HUDEP-2 (cell line): Measurements from ENCODE around the gene LMO1.

Experiments
- DNase-seq, 76 experiments: peaks; one replicate each; lab custom pipeline; 2025; ENCODE audit not compliant: unreplicated experiment in 76 of 76; lab: John Stamatoyannopoulos, UW

LMO1 gene

DNA sequence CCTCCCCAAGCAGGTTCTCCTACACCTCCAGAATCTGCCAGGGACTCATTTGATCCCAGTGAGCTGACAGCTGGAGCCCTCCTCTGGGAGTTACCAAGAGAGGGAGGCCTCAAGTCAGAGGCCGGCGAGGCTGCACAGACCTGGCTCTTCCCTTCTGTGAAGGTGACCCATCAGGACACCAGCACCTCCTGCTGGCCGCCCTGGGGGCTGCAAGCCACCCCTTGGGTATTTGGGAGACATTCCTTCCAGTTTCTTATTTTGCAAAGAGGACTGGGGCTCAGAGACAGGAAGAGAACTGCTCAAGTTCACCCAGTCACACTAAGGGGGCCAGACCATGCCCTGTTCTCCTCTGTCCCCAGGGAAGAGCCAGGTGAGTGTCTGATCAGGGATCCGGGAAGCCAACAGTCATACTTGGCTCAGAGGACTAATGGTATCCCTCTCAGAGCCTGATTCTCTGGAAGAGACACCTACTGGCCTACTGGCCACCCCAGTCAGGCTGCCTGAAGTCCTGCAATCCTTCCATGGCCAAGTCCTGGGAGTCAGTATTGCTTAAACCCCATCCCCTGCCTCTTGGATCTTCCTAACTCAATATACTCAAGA lies 54.4 kb downstream of the LMO1 start:
- peak in 68 of 76 experiments; percentile 5 to 80 (median 62) for DNase-seq

DNA sequence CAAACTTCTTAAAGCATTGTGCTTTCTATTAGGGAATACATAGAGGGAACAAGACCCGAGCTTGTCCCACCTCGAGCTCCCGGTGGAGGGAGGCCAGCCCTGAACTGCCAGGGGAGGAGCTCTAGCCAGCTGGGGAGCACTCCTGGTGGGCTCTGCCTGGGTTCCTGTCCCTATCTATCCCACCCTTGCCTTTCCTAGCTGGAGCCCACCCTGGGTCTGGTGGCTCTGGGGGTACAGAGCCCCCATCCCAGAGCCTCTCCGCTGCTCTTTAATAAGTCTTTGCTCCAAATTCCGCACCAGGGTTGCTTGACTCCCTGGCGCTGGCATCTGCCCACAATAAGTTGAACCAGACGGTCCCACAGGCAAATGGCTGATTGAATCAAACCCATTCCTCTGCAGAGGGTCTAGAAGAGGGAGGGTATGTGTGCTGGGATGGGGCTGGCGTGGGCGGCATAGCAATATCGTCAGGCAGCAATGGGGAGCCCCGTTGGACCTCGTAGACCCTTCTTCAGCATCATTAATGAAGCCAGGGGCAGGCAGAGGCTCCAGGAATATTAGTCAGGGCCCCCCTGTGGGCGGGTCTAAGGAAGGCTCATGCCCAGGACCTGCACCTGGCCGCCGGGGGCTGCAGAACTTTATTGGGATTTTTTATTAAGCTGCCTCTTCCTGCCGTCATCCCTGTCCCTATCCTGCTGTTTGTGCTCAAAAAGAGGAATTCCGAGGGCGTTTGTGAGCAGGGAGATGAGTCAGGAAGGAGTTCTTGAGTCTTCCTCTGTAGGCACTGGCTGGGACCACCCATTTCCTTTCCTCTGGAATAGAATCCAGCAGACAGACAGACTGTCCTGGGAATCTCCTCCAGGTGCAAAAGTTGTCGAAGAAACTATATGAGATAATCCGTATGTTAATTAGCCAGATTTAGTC lies 56.3 kb downstream of the LMO1 start:
- DNase-seq = peak in 5 of 76 experiments; percentile 36 to 66 (median 48)

DNA sequence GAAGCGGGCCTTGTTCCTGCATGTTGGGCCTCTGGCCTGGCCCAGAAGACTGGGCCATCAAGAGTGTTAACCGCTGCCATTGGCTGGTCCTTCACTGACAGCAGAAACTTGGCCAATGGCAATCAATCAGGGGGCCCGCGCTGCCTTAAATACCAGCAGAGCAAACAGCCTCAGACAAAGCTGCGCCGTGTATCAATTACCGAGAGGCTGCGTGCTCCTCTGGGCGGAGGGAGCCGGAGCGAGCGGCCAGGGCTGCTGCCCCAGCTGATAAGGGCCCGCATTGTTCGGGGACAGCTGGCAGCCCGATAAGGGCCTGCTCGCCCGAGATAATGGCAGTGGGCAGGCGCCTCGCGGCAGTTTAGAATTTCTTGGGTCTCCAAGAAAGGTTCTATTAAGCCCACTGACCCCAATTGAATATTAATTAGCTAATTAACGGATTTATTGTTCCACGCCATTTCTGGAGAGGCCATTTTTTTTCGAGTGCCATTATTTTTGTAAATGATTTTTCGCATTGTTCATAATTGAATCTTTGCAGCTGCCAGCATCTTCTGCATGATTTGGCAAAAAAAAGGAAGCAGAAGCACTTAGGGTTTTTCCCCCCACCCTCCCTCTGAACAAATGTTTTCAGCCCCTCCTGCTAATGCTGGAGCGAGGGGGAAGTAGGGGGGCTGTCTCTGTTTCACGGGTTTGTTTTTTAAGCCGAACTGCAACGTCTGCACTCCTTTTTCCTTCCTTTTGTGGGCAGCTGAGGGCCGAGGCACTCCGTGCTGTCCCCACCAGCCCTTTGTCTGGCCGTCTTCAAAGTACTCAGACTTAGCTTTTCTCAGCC lies 57.2 kb downstream of the LMO1 start:
- DNase-seq = peak in 75 of 76 experiments; percentile 48 to 99 (median 96)

DNA sequence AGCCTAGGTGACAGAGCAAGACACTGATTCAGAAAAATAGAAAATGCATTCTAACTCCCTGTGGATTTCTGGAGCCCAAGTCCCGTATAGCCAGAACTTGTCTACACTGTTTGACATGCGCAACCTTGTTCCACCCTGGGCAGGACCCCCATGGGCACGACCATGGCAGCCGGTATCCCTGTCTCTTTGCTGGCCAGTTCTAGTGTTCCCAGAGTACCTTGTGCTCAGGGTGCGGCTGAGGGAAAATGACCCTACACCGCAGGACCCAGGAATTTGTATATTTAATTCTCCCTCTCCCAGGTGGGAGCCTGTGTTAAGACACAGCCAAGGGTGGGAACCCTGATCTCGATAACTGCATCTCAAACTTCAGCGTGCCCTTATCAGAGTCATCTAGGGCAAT lies 58.1 kb downstream of the LMO1 start:
- DNase-seq = peak in 1 of 76 experiments; percentile 9

DNA sequence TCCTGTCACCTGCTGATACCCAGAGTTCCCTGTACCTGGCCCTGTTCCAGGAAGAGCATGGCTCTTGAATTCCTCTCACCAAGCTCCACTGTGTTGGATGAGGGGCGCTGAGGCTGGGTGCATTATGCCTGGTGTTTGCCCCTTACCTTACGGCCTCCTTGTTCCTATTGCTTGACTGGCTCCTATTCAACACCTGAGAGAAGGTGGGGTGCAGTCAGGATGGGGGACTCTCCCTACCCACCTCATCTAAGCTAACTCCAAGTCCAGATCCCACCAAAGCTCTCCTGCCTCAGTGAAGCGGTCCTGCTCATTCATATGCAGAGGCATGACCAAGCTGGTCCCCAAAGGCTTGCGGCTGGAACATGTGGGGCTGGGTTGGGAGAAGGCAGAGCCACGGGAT lies 59.1 kb downstream of the LMO1 start:
- peak in 2 of 76 experiments; percentile 1 to 26 for DNase-seq

DNA sequence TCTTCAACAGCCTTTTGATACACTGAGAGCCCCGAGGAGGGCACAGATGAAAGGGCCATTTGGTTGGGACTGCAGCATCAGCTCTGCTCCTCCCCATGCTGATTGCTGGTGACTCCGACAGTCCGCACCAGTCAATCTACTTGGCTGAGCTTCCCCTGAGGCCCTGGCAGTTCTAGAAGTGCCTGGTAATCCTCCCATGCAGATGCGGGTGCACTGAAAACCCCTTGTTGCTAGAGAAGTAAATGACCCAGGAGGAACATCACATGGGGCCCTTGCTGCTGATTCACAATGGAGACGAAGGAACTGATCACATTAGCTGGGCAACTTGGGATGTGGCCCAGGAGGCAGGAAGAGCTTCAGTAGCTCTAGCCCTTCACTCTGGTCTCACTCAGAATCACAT lies 59.7 kb downstream of the LMO1 start:
- peak in 4 of 76 experiments; percentile 1 to 28 (median 8) for DNase-seq

DNA sequence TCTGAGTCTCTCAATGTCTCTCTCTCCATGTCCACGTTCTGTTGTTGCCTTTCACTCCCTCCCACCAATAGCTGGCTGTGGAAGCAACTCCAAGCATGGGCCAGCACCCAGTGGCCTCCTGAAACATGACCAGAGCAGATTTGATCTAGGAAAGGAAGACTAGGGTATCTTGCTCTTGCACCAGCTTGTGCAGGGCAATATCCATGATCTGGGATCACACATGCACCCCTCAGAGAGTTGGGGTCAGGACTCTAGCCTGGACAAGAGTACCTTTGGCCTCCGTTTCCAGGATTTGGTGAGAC lies 60.3 kb downstream of the LMO1 start:
- peak in 1 of 76 experiments; percentile 21 for DNase-seq

DNA sequence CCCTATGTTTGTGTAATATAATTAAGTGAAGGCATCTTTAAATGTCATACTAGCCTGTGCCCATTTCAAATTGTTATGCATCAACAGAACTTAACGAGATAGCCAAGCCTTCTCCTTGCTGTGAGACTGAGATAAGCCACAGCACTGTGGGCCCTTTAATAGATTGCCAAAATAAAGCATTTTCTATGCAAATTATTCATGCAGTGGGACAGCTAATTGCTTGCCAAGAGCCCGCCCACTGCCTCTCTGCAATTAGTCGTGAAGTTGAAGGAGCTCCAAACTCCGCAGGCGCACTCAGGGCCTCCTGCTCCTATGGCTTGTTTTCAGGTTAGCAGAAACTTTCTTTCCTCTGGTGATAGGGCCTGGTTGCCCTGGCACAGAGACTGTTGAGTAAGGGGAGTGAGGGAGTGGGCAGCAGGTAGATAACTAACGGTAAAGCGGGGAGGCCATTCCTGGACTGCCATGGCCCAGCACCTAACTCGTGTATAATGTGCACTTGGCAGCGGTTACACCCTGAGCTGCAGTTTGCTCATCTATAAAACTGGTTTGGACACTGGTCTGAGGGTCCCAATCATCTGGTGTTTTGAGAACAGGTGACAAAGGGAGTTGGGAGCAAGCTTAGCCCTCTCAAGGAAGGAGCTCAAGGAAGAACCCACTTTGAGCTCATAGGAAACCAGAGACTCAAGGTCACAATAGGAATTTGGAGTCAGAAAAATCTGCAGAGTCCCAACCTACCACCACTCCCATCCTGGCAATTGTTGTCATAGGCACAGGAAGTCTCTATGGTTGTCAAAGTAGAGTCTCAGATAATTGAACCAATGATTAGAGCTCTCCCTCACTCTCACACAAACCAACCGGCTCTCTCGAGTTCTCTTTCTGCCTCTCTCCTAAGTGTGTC lies 60.9 kb downstream of the LMO1 start:
- peak; percentile 39 to 97 (median 80) for DNase-seq

DNA sequence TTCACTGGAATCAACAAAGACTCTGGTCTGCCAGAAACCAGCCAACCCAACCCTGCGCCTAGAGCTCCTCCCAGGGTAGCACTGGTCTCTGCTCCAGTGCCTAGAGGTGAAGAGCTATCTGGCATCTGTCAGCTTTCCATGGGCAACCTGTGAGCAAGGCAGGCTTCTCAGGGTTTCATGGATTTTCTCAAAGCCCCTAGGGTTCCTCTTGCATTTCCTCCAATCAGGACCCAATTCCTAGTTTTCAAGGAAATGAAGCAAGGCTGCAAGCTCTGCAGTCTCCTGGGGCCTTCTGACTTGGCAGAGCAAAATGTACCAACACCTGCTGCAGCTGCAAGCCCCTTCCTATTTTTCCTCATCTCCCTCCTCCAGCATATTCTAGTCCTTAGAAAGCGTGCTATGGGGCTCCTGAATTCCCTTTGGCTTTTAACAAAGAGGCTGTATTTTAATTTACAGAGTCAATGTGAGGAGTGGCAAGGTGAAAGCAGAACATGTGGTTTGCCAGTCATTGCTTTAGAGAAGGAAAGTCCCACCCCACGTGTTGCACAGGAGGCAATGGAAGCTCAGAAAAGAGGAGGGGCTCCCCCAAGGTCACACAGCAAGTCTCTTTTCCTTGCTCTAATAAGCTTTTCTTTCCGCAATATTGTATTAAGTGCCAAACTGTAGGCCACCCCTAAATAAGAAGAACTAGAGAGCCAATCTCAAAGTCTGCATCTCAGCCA lies 61.9 kb downstream of the LMO1 start:
- peak in 54 of 76 experiments; percentile 4 to 74 (median 38) for DNase-seq

DNA sequence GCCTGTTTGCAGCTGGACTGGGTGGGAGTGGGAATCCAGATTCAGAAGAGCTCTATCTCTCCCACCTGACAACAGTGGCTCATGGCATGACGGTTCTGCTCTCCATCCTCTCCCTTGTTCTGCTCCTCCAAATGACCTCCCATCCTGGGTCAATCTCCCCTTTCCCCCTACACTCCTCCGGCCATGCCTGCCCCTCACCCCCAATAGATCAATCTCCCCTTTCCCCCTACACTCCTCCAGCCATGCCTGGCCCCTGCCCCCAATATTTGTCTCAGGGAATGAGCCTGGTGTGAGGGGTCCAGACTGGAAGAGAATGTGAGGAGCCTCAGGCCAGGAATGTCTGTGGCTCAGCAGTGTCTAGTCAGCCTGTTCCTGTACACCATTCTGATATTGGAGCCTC lies 64.0 kb downstream of the LMO1 start:
- no peak for DNase-seq

DNA sequence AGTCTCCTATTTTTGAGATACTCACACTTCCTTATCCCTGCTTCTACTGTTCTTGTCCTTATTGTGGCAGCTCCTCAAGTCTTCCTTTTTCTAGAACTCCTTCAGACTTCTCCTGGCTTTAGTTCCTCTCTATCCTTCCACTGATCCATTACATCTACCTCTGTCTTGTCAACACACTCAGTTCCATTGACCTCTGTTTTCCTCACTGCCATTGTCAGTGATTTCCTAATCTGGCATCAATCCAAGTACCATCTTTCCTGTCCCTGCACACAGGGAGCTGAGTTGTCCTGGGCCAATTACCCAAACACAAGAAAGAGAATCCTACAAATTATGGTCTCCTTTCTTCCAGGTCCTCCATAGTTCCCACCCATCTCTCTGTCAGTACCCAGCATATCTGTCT lies 66.9 kb downstream of the LMO1 start:
- DNase-seq = no peak

DNA sequence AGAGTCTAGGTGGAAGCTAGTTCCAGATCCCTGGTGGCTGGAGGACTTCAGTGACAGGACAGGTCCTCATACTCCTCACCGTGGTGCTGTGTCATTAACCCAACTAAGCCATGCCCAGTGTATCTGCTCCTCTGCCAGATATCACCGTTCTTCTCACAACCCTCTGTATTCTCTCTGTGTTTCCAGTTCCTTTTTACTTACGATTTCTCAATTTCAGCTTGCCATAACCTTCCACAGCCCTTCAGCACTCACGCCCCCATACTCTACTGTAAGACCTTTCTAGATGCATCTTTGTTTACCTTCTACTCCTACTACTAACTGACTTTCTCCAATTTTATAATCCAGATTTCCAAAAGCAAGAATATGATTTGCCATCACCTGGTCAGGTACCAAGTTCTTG lies 68.7 kb downstream of the LMO1 start:
- DNase-seq = no peak

DNA sequence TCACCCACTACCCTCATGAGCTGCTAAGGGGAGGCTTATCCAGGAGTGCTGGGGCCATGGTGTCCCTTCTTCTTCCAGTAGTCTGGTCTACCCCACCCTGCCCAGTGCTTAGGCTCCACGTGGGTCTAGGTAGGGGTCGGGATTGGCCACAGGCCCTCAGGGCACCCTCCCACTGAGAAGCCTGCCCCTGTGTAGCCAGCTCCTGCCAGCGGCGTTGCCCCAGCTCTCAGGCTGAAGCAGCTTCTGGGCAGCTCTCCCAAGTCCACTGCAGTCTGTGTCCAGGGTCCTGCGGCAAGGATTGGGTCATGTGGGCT lies 70.8 kb downstream of the LMO1 start:
- no peak for DNase-seq

DNA sequence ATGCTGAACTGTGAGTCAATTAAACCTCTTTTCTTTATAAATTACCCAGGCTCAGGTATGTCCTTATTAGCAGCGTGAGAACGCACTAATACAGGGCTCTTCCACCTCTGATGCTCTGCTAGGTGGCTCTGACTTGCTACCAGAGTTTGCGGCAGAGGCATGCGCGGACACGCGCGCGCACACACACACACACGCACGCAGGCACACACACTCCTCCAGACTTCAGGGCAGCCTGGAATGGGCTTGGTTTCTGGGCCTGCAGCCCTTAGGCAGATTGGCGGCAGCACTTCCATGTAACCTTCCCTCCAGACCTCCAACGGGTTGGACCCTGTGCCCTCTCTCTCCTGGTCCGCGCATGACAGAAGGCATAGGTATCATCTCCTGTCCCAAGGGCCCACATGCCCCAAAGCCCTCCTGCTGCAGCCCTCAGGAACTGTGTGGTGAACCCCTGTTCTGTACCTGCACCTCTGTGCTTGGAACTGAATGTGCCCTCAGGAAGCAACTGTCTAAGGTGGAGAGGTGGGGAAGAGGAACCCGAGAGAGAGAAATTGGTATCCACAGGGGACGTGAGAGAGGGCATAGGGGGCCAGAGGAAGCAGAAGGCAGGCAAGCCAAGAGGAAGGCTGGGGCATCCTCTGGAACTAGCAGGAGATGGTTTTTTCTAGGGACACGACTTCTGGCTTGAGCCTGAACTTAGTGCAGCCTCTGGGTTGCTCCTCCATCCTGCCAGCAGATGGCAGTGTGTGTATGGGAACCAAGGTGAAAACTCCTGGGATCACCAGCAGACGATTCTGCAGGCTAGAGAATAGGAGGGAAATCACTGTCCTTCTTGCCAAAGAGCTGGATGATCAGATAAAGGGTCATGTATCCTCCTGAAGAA lies 71.4 kb downstream of the LMO1 start:
- DNase-seq = peak in 59 of 76 experiments; percentile 2 to 75 (median 40)

DNA sequence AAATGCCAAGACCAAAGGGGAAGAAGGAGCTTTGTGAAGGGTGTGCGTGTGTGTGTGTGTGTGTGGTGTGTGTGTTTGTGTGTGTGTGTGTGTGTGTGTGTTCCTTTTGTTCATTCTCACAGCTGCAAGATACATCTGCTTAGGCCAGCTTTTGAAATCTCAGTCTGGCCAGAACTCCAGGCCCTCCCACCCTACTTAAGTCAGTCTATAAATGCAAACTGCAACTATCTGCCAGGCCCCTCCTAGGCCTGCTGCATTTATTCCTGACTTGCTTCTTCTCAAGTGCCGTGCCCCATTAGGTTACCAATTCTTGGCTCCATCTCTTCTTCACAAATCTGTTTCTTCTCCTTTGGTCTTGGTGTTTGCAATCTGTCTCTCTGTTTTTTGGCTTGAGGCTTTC lies 73.2 kb downstream of the LMO1 start:
- DNase-seq = no peak

DNA sequence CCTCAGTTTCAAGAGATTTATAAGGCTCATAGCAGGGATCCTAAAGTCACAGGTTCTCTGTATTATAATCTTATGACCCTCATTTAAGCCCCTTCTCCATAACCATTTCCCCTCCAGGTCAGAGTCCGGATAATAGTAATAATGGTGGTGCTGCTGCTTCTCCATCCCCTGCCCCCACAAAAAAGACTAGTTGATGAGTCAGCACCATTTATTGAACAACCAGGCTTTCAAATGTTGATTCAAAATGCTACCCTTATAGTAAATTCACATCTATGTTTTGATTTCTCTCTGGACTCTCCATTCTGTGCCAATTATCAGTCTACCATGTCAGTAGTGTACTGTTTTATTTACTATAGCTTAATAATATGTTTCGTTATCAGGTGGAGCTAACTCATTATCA lies 77.2 kb downstream of the LMO1 start:
- no peak for DNase-seq

DNA sequence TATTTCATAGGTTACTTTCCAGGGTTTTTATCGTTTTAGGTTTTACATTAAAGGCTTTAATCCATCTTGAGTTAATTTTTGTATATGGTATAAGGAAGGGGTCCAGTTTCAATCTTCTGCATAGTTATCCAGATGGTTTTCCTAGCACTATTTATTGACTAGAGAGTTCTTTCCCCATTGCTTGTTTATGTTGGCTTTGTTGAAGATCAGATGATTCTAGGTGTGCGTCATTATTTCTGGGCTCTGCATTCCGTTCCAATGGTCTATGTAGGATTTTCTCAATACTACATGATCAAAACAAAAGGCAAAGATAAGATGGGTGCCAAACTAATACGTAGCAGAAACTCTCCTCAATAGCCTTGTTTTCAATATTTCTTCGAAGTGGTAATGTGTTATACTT lies 80.6 kb downstream of the LMO1 start:
- DNase-seq = no peak

DNA sequence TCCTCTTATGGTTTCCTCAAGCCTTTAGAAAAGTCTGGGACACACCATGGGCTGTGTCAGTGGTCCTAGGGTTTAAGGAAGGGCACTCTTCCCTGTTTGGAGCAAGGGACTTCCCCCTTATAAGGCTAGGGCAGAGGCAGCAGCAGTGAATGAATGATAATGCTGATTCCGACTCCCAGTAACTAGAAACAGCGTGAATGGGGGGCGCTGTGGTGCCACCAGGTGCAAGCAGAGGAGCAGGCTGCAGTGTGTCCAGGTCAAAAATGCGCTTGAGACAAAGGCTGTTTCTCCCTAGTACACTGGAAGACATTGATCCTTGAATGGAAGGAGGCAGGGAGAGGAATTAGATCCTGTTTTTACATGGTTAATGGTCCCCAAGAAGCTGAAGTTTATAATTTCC lies 83.2 kb downstream of the LMO1 start:
- DNase-seq = no peak

DNA sequence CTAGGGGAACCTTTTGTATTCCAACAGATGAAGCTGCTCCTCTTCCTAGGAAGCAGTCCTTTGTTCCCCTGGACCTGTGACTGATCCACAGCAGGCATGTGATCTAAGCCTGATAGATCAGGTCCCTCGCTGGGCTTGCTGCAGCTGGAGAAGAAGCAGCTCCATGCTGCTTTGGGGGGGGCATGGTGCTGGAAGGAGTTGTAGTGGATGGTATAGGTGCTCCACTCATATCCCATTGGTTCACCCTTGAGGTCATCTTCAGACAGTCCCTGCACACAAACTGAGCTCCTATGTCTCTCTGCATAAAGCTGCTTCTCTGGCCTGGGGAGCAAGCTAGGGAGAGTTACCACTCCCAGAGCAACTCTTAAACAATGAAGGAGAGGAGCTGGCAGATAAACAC lies 85.4 kb downstream of the LMO1 start:
- DNase-seq = no peak
